Vagina (tissue), 2 donors: ENCODE data around the gene GSDME.

Experiments
- POLR2A ChIP-seq, 2 donors: fragments of 450-650 bp; IDR thresholded peaks; one replicate each; pipeline ENCODE4 v1.6.1; 2017; ENCODE audit warnings: antibody characterized with exemption in 2 of 2, mild to moderate bottlenecking in 2 of 2, moderate library complexity in 2 of 2
- POLR2AphosphoS5 ChIP-seq, 2 donors: sonication (generic); formaldehyde crosslinking; IDR thresholded peaks; one replicate each; pipeline ENCODE4 v1.9.0; 2017; ENCODE audit warnings: antibody characterized with exemption in 2 of 2, mild to moderate bottlenecking in 2 of 2, low read depth in 1 of 2; ENCODE audit not compliant: insufficient read depth in 1 of 2
- TF ChIP-seq, protein P1 (sequence below), 3 experiments: fragments of 450-650 bp in 2 of 3; fragments of 200-600 bp in 1 of 3; sonication (generic) in 1 of 3; IDR thresholded peaks; one replicate each; pipeline ENCODE4 v1.5.1; 2017 to 2019; ENCODE audit warnings: antibody characterized with exemption in 3 of 3, mild to moderate bottlenecking in 2 of 3, moderate library complexity in 2 of 3

DNA sequence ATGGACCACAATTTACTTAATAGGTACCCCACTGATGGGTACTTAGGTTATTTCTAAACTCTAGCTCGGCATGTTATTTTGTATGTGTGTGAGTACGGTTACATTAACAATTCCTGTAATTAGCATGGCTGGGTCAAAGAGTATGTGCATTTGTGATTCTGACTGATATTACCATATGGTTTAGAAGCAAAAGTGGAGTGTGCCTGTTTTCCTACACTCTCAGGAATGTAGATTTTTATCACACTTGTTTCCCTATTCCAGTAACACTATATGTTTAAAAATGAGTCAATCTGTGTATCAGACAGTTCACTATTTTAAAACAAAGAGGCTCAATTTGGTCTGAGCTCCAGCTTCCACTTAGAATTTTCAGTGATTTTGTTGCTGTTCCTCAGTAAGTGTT, 44.6 kb upstream of the GSDME start:
- TF ChIP-seq, protein P1, sequence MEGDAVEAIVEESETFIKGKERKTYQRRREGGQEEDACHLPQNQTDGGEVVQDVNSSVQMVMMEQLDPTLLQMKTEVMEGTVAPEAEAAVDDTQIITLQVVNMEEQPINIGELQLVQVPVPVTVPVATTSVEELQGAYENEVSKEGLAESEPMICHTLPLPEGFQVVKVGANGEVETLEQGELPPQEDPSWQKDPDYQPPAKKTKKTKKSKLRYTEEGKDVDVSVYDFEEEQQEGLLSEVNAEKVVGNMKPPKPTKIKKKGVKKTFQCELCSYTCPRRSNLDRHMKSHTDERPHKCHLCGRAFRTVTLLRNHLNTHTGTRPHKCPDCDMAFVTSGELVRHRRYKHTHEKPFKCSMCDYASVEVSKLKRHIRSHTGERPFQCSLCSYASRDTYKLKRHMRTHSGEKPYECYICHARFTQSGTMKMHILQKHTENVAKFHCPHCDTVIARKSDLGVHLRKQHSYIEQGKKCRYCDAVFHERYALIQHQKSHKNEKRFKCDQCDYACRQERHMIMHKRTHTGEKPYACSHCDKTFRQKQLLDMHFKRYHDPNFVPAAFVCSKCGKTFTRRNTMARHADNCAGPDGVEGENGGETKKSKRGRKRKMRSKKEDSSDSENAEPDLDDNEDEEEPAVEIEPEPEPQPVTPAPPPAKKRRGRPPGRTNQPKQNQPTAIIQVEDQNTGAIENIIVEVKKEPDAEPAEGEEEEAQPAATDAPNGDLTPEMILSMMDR (IDR thresholded peaks at IDR 0.05): no peak
- TF ChIP-seq POLR2A (IDR thresholded peaks at IDR 0.05) (no peak), POLR2AphosphoS5 (IDR thresholded peaks at IDR 0.05; ENCODE audit: insufficient read depth in 1 of 2, low read depth in 1 of 2) (no peak)
